Thyroid gland (tissue), 4 donors: ENCODE results near the gene CLEC12A.

Experiments used
- CTCF ChIP-seq, 6 experiments: fragments of 200-600 bp in 3 of 6; fragments of 450-650 bp in 3 of 6; sonication (generic) in 3 of 6; IDR thresholded peaks; one replicate each; pipeline ENCODE4 v1.5.1; 2016 to 2019; ENCODE audit warnings: antibody characterized with exemption in 6 of 6, mild to moderate bottlenecking in 2 of 6, inconsistent platforms in 1 of 6, moderate library complexity in 1 of 6
- POLR2A ChIP-seq, 2 donors: fragments of 450-650 bp; IDR thresholded peaks; one replicate each; pipeline ENCODE4 v1.6.1; 2017; ENCODE audit warnings: antibody characterized with exemption in 2 of 2, mild to moderate bottlenecking in 2 of 2, moderate library complexity in 1 of 2

GRCh38 chr12:9977916-9978315 lies 6.7 kb downstream of the CLEC12A start:
- TF ChIP-seq CTCF (IDR thresholded peaks at IDR 0.05) (no peak), POLR2A (IDR thresholded peaks at IDR 0.05) (no peak)
